ENCODE measurements around the gene TMX1.

TMX1 gene

DNA sequence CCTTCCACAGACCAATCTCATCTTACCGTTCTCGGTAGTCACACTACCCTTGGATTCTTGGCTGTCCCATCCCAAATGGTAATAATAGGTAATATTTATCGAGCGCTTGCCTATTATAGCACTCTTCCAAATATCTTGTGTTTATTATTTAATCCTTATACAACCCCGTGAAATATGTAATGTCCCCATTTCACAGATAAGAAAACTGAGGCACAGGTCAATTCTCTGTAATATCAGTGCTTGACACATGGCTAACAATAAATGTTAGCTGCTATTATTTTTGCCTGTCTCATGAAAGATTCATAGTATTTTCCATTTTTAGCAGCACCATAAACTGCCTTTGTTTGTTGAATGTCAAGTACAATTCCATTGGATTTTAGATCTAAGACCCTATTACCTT, 4.5 kb downstream of the TMX1 start:
- DNase-seq: no peak

DNA sequence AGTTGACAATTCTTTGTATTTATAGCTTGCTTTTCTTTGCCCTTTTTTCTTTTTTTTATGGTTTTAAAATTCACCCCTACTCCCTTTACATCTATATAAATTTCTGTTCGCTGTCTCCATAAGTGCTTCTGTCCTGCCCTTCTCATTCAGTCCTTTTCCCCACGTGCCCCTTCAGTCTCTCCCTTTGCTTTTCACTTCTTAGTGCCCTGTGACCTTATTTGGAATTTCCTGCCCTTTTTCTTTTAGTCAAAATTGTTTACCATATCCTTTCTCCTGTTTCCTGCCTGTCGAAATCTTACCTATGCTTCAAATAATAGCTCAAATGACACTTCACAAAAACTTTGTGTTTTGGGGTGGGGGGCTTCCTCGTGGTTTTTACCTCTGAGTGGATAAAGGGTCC, 6.0 kb downstream of the TMX1 start:
- no peak for DNase-seq

DNA sequence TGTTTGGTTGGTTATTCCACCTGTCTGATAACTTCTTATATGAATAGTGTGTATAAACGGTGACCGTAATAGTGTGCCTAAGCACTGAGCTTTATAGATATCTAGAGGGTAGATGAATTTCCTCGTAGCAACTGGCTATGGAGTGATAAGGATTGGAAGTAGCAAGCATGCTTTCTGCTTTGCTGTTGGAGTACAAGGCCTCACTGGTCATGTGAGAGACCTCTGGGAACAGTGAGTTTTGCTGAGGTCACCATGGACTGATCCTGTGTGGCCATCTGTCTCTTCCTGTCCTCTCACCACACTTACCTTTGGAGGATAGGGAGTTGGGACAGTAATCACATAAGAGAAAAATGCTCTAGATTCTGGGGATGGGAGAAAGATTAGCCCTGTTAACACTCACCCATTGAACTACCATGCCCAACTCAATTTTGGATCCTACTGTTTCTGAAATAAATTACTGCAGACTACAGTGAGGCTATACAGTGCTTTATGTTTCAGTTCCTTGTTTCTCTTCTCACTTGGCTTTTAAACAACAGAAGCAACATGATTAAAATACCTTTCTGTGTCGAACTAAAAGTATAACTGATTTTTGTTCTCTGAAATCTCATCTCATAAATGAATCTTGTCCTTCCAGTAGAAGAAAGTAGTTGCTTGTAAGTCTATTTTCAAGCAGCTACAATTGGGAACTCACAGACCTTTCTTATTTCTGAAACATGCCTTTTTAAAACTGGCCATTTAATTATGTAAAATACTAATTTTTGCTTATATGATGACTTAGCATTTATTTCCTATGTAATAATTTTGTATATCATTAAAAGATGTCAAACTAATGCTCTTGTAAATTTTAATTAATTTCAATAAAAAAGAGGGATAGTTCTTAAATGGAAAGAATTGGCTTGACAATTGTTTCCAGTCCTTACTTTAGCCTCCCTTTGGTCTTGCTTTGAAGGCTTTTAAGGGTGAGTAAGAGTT, 8.3 kb downstream of the TMX1 start:
- DNase-seq: no peak

DNA sequence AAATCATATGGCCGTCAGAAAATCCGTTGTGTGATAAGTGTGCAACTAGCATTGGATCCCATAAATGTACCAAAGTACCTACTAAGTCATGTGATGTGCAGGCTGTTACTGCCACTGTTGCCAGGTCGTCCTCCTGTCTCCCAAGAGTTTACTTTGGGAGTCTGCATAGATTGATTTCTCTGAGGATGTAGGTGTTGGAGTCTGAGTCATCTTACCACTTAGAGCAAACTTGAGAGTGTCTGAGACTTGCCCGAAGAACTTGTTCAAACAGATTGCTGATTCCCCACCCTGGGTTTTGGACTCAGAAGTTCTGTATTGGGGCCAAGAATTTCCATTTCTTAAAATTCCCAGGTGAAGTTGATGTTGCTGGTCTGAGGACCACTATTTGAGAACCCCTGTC, 11.4 kb downstream of the TMX1 start:
- DNase-seq: no peak

DNA sequence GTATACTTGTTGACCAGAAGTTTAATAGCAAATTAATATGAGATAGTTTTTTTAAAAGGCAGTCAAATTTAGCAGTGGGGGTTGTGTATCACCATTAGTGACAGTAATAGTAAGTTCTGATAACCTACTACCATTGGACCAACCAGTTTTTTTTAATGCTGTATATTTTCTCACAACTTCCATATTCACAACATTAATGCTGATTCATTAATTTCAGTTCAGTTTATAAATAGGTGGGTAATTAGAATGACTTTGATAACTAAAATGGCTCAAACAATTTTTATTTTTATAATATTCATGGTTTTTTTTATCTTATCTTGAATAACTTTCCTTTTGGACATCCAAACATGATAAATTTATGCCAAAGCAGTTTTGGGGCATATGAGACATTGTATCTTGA, 13.8 kb downstream of the TMX1 start:
- DNase-seq: no peak

DNA sequence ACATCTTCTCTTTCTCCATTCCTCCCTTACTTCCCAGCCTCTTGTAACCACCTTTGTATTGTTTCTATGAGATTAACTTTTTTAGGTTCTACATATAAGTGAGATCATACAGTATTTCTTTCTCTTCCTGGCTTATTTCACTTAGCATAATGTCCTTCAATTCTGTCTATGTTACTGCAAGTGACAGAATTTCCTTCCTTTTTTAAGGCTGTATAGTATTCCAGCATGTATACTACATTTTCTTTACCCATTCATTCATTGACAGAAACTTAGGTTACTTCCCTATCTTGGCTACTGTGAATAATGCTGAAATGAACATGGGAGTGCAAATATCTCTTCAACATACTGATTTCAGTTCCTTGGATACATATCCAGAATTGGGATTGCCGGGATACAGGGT, 18.2 kb downstream of the TMX1 start:
- no peak for DNase-seq

DNA sequence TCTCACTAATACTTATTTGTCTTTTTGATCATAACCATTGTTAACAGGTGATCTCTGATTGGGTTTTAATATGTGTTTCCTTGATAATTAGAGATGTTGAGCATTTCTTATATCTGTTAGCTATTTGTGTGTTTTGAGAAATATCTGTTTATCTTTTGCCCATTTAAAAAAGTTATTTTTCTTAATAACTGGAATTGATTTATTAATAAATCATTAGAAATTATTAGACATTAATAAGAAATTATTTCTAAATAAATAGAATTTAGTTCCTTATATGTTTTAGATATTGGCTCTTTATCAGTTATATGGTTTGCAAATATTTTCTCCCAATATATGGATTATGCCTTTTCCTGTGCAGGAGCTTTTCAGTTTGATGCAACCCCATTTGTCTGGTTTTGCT, 18.7 kb downstream of the TMX1 start:
- DNase-seq: no peak

DNA sequence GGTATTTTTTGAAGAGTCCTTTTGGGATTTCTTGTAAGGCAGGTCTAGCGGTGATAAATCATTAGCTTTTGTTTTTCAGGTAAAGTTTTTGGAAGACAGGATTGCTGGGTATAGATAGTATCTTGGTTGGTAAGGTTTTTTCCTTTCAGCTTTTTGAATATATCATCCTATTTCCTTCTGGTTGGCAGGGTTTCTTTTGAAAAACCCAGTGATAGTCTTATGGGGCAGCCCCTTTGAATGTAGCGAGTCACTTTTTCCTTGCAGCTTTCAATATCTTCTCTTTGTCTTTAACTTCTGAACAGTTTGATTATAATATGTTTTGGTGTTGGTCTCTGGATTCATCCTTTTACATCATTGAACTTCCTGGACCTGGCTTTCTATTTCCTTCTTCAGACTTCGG, 20.2 kb downstream of the TMX1 start:
- DNase-seq: no peak

DNA sequence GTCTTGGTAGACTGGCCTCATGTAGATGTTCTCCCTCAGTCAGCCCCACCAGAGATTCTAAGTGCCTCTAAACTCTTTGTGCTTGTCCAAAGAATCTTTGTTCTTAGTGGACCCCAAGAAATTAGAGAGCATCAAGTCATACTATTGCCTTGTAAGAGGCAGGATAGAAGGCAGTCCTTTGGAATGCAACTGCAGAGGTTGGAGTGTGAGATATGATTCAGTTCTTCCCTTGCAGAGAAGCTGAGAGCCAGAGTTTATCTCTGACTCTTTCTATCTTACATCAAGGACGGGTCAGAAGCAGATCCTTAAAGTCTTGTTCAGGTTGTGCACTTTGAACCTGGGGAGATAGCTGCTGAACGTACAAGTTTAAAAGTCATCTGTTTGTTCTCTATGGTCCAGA, 21.1 kb downstream of the TMX1 start:
- DNase-seq: no peak

DNA sequence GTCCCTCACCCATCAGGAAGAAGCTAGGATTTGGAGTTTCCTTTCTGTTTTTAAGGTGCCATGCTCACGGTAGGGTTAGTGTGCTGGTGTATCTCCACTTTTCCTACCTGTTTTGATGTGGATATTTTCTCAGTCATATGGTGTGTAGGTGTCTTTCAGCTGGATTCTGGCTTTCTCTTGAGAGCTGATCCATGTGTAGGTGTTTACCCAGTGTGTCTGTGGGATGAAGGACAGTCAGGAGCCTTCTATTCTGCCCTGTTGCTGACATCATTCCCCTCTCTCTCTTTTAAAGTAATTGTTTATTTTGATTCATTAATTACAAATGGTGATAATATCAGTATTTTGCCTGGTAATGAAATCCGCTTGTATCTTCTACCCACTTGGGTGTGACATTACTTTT, 22.8 kb downstream of the TMX1 start:
- DNase-seq: no peak

DNA sequence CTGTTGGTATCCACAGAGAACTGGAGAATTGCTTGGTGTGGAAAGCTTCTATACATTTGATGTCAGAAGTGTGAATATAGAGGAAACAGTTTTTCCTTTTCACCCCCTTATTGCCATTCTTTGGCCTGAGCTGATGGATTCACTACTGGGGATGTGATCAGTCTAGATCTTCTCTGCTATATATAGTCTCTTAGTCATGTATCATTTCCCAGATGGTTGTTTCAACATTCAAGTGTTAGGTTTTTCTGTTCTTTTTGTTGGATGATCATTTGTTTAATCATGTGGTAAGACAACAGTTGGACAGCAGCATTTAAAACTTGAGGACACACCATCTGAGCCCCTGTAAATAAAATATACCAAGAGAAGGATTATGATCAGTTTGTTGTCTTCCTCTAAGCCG, 29.6 kb downstream of the TMX1 start:
- DNase-seq: no peak

DNA sequence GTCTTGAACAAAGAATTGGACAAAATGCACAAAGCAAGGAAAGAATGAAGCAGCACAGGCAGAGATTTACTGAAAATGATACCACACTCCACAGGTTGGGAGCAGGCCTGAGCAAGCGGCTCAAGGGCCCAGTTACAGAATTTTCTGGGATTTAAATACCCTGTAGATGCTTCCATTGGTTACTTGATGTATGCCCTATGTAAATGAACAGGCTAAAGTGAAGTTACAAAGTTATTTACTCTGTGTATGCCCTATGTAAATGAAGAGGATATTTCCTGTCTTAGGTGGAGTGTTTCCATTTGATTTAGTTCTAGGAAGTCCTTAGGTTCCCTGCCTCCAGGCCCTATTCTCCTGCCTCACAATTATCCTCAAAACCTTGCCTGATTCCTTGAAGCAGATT, 36.6 kb downstream of the TMX1 start:
- no peak for DNase-seq

DNA sequence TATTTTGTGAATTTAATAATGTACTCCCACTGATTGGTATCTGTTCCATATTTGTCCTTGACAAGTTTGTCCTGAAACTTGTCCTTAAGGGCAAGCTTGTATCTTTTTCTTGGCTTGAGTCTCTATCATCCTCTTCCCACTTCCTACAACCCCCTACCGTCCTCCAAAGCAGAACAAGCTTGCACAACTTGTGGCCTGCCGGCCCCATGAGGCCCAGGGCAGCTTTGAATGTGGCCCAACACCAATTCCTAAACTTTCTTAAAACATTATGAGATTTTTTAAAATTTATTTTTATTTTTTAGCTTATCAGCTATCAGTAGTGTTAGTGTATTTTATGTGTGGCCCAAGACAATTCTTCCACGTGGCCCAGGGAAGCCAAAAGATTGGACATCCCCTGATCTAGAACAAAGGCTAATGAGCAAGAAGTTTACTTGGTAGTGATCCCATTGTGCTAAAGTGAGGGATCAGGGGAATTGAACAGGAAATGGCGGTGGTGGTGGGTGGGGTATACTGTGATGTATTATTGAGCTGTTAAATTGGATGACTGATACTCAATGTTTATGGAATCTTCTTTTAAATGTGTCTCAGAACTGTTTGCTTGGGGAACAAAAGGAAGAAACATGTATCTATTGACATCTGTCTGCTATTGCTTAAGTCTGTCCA, 37.8 kb downstream of the TMX1 start:
- no peak for DNase-seq

DNA sequence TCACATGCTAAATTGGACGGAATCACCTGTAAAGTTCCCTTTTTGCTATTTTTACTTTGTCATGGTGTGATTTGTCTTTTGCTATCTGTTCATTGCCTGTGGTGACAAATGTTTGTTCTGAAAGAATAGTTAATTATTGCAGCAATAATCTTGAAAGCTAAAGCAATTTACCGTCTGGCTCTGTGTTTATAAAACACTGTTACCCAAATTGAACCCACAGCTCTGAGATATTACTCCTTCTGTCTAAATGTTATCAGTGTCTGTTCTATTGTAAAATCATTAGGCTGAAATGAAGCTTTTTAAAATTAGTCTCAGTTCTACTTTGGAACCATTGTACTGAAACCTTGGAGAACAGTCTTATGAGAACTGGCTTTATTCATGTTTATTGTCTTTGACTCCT, 42.5 kb downstream of the TMX1 start:
- no peak for DNase-seq

DNA sequence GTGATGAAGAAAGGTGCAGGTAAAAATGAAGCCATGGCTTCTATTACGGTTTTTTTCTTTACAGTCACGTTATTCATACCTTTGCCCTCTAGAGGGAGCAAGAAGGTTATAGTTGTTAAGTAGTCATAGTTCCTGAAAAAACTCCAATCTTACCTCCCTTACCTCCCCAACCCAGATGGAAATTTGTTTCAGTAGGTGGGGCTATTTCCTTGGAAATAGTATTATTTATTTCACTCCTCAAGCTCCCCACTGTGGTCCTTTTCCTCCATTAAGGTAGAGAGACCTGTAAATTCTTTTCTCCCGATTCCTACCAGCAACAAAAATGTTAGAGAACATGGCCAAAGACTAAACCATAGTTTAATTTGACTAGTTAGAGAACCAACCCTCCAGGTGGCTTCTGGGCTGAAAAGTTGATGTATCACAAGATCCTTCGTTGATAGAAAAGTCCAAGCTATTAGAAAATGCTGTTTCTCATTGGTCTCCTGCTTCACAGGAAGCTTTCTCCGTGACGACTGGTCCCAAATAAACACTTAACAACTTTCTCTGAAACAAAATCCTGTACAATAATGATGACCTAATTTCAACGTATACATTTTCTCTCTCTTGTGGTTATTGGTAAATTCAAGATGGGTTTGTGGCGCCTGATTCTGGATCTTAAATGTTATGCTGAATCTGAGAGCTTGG, 43.5 kb downstream of the TMX1 start:
- no peak for DNase-seq

DNA sequence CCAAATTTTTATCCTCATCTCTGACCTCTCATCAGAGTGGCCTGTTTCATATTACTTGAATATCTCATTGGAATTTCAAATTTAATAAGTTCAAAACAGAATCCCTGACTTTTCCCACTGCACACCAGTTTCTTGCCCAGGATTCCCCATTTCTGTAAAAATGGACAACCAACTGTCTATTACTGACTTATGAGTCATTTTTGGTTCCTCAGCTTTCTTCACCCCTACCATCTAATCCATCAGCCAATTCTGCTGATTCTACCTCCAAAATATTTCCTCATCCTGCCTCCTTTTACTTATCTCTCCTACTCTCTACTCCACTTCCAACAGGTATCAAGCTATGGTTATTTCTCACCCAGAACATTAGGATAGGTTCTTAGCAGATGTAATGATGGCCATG, 44.2 kb downstream of the TMX1 start:
- DNase-seq: no peak

DNA sequence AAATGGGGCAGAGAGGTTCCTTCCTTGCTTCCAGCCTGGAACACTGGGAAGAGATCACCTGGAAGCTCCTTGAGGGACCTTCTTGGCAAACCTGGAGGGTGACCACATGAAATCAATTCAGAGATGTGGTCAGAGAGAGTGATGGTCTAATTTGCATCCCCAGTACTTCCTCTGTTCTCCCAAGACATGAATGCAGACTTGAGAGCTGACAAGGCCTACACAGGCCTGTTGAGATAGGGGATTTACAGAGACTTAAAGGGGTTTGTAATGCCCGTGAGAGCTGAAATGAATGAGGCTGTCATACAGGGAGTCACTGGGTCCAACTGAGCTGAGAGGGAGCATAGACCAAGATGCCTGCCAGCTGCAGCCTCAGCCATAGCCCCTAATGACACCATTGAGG, 45.1 kb downstream of the TMX1 start:
- DNase-seq: no peak

DNA sequence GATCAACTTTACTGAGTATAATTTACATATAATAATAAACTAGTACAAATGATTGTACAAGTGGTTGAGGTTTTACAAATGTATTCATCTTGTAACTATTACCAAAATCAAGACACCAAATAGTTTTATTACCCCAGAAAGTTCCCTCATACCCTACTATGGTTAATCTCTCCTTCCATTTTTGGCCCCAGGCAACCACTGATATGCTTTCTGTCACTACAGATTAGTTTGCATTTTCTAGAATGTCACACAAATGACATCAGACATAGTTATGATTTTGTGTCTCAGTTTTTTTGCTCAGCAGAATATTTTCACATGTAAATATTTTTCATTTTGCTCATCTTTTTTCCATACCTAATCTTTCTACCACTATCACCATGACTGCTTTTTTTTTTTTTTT, 49.1 kb downstream of the TMX1 start:
- no peak for DNase-seq

DNA sequence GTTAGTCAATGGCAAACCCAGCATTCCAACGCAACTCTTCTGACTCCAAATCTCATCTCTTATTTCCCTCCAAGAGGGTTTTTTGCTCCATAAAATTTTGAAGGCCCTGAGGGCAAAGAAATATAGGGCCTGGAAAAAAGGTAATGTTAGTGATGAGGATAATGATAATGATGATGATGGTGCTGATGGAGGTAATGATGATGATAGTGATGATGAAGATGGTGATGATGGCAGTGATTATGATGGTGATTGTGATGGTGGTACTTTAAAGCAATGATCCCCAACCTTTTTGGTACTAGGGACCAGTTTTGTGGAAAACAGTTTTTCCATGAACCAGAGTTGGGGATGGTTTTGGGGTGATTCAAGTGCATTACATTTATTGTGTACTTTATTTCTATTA, 50.1 kb downstream of the TMX1 start:
- DNase-seq: no peak

DNA sequence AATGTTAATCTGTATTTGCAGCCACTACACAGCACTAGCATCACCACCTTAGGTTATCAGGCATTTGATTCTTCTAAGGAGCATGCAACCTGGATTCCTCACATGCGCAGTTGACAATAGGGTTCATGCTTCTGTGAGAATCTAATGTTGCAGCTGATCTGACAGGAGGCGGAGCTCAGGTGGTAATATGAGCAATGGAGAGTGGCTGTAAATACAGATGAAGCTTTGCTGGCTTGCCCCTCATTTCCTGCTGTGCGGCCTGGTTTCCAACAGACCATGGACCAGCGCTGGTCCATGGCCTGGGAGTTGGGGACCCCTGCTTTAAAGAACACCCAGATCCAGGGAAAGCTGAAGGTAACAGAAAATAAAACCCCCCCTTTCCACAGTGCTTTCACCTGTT, 51.0 kb downstream of the TMX1 start:
- DNase-seq: no peak

DNA sequence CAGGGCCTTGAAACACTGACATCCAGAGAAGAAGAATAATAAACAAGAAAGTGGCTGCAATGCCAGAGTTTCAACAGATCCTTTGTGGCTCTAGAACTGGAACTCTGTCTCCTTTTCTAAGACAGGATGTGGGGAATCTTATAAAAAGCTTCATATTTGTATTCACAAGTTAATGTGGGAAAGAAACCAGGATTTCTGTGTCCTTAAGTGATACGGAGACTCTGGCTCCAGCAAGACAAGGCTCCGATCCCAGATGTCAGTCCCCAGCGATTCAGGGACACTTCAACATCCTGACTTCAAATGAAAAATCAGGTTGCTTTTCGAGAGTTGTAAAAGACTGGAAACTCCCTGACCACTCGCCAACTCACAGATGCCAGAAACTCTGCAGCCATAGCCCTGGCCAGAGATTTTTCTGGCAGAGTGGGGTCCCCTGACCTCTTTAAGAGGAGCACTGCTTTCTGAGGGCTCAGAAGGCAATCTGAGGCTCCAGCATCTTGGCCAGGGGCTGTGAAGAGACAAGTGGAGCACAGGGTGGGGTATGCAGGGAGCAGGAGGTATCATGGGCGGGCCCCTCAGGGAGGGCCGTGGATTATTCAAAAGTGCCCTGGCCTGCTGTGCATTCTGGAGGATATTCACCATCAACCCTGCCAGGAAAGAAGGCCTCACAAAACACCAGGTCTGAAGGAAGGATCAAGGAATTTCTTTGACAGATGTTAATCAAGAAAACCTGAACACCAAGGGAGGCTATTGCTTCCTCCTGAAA, 53.3 kb downstream of the TMX1 start:
- DNase-seq: no peak

DNA sequence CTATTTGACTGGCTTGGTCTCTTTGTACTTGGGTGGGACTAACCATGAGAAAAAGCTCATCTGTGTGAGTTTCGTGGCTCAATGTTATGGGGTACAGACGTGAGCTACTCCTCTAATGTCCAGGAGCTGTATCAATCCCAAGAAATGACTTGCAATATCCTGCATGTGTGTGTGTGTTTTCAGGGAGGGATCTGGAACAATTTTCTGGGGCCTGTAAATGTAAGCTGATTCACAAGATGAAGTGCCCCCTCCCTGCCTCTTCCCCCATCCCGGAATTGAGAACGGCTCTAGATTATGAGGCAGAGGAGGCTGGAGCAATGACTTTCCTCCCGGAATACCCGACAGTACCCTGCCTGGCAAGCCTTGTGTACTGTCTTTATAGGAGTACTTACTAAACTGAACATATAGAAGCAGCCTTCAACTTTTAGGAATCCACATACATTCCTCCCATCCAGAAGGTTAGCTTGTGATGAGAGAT, 53.9 kb downstream of the TMX1 start:
- no peak for DNase-seq

DNA sequence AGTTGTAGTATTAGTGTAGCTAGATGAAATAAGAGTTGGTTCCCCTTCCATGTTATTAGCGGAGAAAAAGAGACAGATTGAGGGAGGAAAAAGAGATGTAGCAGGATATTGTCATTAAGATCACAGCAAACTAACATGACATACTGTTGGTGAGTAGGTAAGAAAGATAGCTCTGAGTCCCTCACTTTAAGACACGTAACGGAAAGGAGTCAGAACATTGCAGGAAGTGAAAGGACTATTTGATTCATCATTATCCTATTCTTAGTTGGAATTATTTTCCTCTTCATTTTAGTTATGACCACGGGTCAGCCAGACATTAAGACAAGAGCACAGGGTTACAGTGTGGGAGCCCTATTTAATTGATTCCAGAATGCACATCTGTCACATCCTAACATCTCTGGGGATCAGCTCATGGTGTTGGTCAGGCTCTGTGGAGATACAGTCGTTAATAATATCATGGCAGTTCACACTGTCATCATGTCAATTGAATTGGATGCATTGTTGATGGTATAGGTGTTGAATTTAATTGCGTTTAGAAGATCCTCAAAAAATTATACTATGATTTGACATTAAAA, 55.0 kb downstream of the TMX1 start:
- no peak for DNase-seq
